Ishikawa (cell line): ENCODE data around the gene CCDC88C.

Experiments
- CEBPB ChIP-seq: IDR thresholded peaks from 2 replicates; pipeline ENCODE4 v1.6.1; 2012
- CREB1 ChIP-seq: IDR thresholded peaks from 2 replicates; pipeline ENCODE4 v1.6.1; 2012; ENCODE audit warnings: low read depth
- EGR1 ChIP-seq: IDR thresholded peaks from 2 replicates; pipeline ENCODE4 v1.6.1; 2012
- EP300 ChIP-seq: IDR thresholded peaks from 2 replicates; pipeline ENCODE4 v1.6.1; 2012; ENCODE audit warnings: borderline replicate concordance
- FOXM1 ChIP-seq: IDR thresholded peaks from 2 replicates; pipeline ENCODE4 v1.6.1; 2012; ENCODE audit warnings: low read depth, borderline replicate concordance
- NFIC ChIP-seq: IDR thresholded peaks from 2 replicates; pipeline ENCODE4 v1.6.1; 2012
- RAD21 ChIP-seq: IDR thresholded peaks from 2 replicates; pipeline ENCODE4 v1.6.1; 2012; ENCODE audit warnings: low read depth
- TAF1 ChIP-seq: IDR thresholded peaks from 2 replicates; pipeline ENCODE4 v1.6.1; 2012; ENCODE audit warnings: low read depth, mild to moderate bottlenecking
- TCF12 ChIP-seq: IDR thresholded peaks from 2 replicates; pipeline ENCODE4 v1.6.1; 2012; ENCODE audit warnings: low read depth
- TEAD4 ChIP-seq: IDR thresholded peaks from 2 replicates; pipeline ENCODE4 v1.6.1; 2012
- YY1 ChIP-seq: IDR thresholded peaks from 2 replicates; pipeline ENCODE4 v1.6.1; 2012; ENCODE audit warnings: low read depth
- ZBTB7A ChIP-seq: IDR thresholded peaks from 2 replicates; pipeline ENCODE4 v1.6.1; 2012; ENCODE audit warnings: low read depth
- TF ChIP-seq, protein P1 (sequence below): IDR thresholded peaks from 2 replicates; pipeline ENCODE4 v1.6.1; 2012
- TF ChIP-seq, protein P2 (sequence below): IDR thresholded peaks from 2 replicates; pipeline ENCODE4 v1.6.1; 2012; ENCODE audit warnings: low read depth, mild to moderate bottlenecking
- TF ChIP-seq, protein P3 (sequence below): IDR thresholded peaks from 2 replicates; pipeline ENCODE4 v1.6.1; 2012

Gene CCDC88C

DNA sequence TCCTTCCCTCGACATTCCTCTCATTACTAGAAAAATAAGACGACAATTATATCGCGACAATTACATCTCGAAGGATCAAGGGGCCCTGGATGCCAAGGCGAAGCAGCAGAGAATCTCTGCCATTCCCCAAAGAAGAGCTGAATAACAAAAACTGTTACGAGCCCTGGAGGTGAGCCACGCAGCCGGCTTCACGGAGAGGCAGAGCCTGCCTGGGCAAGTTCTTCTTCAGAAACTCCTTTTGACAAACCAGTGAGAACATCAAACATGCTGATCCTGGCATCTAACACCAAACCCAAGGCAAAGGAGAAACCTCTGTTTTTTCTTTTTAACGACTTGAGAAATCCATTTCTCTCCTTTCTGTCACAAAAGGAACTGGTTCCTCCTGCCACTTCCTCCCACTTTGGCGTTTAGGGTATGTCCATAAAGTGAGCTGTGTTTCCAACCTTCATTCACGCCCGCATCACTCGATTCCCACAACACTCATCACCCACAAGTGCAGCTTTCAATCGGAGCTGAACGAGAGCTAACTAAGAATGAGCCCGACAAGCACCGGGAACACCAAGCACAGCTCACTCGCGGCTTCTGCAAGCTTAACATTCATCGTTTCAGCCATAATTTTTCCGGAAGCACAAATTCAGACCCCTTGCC, 21.5 kb downstream of the CCDC88C start:
- TF ChIP-seq TEAD4 (no peak), CREB1 (no peak), TCF12 (no peak), FOXM1 (no peak), EGR1 (no peak), CEBPB (no peak), NFIC (no peak), EP300 (no peak), TAF1 (no peak), RAD21 (no peak), ZBTB7A (no peak), YY1 (no peak)
- TF ChIP-seq, protein P1, sequence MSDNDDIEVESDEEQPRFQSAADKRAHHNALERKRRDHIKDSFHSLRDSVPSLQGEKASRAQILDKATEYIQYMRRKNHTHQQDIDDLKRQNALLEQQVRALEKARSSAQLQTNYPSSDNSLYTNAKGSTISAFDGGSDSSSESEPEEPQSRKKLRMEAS: no peak
- TF ChIP-seq, protein P2, sequence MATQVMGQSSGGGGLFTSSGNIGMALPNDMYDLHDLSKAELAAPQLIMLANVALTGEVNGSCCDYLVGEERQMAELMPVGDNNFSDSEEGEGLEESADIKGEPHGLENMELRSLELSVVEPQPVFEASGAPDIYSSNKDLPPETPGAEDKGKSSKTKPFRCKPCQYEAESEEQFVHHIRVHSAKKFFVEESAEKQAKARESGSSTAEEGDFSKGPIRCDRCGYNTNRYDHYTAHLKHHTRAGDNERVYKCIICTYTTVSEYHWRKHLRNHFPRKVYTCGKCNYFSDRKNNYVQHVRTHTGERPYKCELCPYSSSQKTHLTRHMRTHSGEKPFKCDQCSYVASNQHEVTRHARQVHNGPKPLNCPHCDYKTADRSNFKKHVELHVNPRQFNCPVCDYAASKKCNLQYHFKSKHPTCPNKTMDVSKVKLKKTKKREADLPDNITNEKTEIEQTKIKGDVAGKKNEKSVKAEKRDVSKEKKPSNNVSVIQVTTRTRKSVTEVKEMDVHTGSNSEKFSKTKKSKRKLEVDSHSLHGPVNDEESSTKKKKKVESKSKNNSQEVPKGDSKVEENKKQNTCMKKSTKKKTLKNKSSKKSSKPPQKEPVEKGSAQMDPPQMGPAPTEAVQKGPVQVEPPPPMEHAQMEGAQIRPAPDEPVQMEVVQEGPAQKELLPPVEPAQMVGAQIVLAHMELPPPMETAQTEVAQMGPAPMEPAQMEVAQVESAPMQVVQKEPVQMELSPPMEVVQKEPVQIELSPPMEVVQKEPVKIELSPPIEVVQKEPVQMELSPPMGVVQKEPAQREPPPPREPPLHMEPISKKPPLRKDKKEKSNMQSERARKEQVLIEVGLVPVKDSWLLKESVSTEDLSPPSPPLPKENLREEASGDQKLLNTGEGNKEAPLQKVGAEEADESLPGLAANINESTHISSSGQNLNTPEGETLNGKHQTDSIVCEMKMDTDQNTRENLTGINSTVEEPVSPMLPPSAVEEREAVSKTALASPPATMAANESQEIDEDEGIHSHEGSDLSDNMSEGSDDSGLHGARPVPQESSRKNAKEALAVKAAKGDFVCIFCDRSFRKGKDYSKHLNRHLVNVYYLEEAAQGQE: no peak
- TF ChIP-seq, protein P3, sequence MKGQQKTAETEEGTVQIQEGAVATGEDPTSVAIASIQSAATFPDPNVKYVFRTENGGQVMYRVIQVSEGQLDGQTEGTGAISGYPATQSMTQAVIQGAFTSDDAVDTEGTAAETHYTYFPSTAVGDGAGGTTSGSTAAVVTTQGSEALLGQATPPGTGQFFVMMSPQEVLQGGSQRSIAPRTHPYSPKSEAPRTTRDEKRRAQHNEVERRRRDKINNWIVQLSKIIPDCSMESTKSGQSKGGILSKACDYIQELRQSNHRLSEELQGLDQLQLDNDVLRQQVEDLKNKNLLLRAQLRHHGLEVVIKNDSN: no peak

DNA sequence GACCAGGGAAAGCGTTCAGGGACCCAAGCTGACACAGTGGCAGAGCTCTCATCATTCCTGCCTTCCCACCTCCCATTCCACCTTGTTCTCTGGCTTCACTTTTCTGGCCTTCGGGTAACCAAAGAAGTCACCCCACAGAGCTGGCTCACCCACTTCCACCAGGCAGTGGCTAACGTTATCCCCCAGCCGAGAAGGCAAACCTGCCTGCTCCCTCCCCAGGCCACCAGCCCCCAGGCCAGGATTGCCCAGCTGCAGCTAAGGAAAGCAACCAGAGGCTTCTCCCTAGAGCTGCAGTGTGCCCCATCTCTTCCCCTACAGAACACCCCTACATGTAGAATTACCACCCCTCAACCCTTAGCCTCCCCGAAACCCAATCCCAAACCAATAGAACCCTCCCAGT, 22.2 kb downstream of the CCDC88C start:
- TF ChIP-seq, protein P1: no peak
- TF ChIP-seq EP300 (no peak), TEAD4 (no peak), TAF1 (no peak), NFIC (no peak), TCF12 (no peak), CEBPB (no peak), EGR1 (no peak), YY1 (no peak), CREB1 (no peak), ZBTB7A (no peak), FOXM1 (no peak), RAD21 (no peak)
- TF ChIP-seq, protein P2: no peak
- TF ChIP-seq, protein P3: no peak

DNA sequence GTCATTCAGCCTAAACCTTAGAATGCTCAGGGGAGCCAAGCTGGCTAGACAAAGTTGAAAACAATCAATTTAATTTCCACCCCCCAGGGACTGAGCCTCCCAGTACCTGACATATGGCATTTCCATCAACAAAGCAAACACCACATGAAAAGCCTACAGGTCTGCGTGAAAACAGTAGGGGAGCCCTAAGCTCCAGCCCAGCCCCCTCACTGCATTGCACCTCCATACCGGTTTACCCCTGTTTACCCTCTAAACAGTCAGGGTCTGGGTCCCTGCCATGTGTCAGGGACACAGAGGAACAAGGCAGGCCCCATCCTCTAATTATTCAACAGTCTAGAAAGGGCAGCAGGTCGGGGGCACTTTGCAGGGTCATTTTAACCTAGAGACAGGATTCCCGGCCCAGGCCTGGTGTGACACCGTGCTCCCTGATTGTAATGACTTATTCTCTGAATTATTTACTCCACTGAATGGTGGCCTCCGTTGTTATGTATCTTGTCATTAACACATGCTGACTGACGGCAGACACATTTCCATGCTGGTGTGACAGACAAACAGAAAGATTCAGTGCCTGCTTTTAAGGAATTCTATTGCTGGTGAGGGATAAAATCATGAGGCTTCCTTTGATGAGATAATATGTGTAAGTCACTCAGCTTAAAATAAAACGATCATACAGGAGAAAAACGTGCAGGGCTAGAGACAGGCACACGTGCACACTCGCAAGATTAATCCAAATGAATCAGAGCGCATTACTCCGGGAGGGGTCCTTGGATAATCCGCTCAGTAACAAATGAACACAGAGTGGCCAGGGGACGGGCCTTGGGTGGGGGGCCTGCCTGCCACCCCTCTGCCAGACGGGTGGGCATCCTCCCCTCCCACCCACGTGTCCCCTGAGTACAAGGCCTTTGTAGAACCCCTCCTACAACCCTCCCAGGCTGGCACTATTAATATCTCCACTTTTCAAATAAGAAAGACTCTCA, 23.2 kb downstream of the CCDC88C start:
- TF ChIP-seq EGR1 (no peak), FOXM1 (no peak)
- TF ChIP-seq, protein P1: no peak

DNA sequence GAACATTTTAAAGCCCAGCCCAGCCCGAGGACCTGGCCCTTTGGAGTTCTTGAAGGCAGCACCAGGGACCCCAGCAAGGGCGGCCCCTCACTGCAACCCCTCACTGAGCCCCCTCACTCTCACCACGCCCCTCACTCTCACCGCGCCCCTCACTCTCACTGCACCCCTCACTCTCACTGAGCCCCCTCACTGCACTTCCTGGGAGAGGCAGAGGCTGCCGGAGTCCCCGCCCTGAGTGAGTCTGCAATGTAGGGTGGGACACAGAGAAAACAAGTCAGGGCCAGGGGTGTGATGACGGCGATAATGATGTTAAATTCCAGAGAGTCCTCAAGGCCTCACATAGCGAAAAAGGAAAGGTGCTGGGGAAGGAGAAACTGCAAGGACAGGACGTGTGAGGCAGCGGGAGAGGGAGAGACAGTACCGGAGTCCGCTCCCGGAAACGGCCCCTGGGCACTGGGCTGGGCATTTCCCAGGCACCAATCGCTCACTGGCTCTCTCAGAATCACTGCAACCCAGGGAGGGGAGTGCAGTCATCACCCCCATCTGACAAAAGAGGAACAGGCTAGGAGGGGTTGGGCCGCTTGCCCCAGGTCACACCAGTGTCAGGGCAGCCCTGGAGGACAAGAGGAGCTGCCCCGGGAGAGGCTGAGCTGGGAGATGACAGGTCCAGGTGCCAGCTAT, 24.9 kb downstream of the CCDC88C start:
- TF ChIP-seq, protein P2: no peak
- TF ChIP-seq EP300: no peak
- no peak for TF ChIP-seq RAD21
- TF ChIP-seq, protein P3: no peak
- TF ChIP-seq, protein P1: no peak
- TF ChIP-seq TCF12: no peak
